B cell (primary cell): Measurements from ENCODE around the gene NUP155. TPM values are rescaled to one million over a fixed set of nuclear protein-coding genes. Genes with fewer than 3 reads are reported as not detected.

Experiments used
- ATAC-seq: fragments of 200-7000 bp; cut with Tn5 transposase; one replicate; pipeline ENCODE4 v1.10.0; 2021; ENCODE audit warnings: low read depth, mild to moderate bottlenecking, moderate number of reproducible peaks, moderate library complexity
- CTCF ChIA-PET: fragments of 350-600 bp; sonication (Branson Sonifier 250); formaldehyde crosslinking; loops from one replicate; lab custom pipeline; 2021; ENCODE audit warnings: antibody characterized with exemption, inconsistent platforms; lab: Charles Lee
- POLR2A ChIA-PET: fragments of 350-600 bp; sonication (Branson Sonifier 250); formaldehyde crosslinking; loops from one replicate; lab custom pipeline; 2021; ENCODE audit warnings: antibody characterized with exemption; lab: Charles Lee
- DNase-seq: peaks from one replicate; pipeline ENCODE4 v3.0.0; 2013
- H2AFZ ChIP-seq: 2 replicates; pipeline ENCODE4 v1.6.1; 2012; ENCODE audit warnings: mild to moderate bottlenecking, low read depth, low read length; ENCODE audit not compliant: insufficient read depth, poor library complexity, severe bottlenecking
- H3K27ac ChIP-seq, 2 donors: 1 replicate in 1 of 2; 2 replicates in 1 of 2; pipeline ENCODE4 v1.5.1; 2012 to 2013; ENCODE audit warnings: low read length in 2 of 2, mild to moderate bottlenecking in 2 of 2, moderate library complexity in 1 of 2
- H3K27me3 ChIP-seq, 4 experiments: fragments of 200-600 bp in 1 of 4; sonication (generic) in 1 of 4; replicated peaks in 1 of 4; 1 replicate in 2 of 4; 2 replicates in 2 of 4; pipeline versions ENCODE4 v1.6.1 to v1.7.0; 2013 to 2016; ENCODE audit warnings: low read length in 3 of 4, mild to moderate bottlenecking in 2 of 4, mixed read lengths in 1 of 4, moderate library complexity in 1 of 4; ENCODE audit not compliant: insufficient read depth in 4 of 4, control insufficient read depth in 3 of 4; ENCODE audit errors: control extremely low read depth in 1 of 4
- H3K36me3 ChIP-seq, 2 experiments: replicated peaks in 1 of 2; 1 replicate in 1 of 2; 2 replicates in 1 of 2; pipeline versions ENCODE4 v1.6.1 to v1.7.1; 2013; ENCODE audit warnings: low read length in 1 of 2; ENCODE audit not compliant: insufficient read depth in 2 of 2, control insufficient read depth in 1 of 2; ENCODE audit errors: control extremely low read depth in 1 of 2, extremely low read depth in 1 of 2
- H3K4me1 ChIP-seq, 2 donors: fragments of 200-600 bp in 1 of 2; sonication (generic) in 1 of 2; 1 replicate in 1 of 2; 2 replicates in 1 of 2; pipeline versions ENCODE4 v1.5.1 to v1.6.1; 2013 to 2017; ENCODE audit warnings: low read length in 2 of 2; ENCODE audit not compliant: control insufficient read depth in 2 of 2, insufficient read depth in 2 of 2
- H3K4me2 ChIP-seq: replicated peaks from 2 replicates; pipeline ENCODE3; 2012; ENCODE audit warnings: mild to moderate bottlenecking, low read depth, low read length; ENCODE audit not compliant: poor library complexity, severe bottlenecking
- H3K4me3 ChIP-seq, 5 experiments: fragments of 200-600 bp in 1 of 5; sonication (generic) in 1 of 5; 1 replicate in 3 of 5; 2 replicates in 2 of 5; pipeline versions ENCODE4 v1.5.1 to v1.7.0; 2011 to 2016; ENCODE audit warnings: low read length in 4 of 5, mild to moderate bottlenecking in 4 of 5, low read depth in 2 of 5, control low read depth in 1 of 5, moderate library complexity in 1 of 5; ENCODE audit not compliant: insufficient read depth in 1 of 5; ENCODE audit errors: control extremely low read depth in 1 of 5, extremely low read depth in 1 of 5
- H3K79me2 ChIP-seq: fragments of 200-600 bp; sonication (generic); one replicate; pipeline ENCODE4 v1.6.0; 2016; ENCODE audit warnings: low read length; ENCODE audit not compliant: control insufficient read depth, insufficient read depth
- H3K9ac ChIP-seq: fragments of 200-600 bp; sonication (generic); 2 replicates; pipeline ENCODE4 v1.6.1; 2017; ENCODE audit warnings: mild to moderate bottlenecking, low read length, moderate library complexity
- H3K9me3 ChIP-seq, 3 donors: one replicate each; pipeline versions ENCODE4 v1.6.1 to v1.7.1; 2013; ENCODE audit warnings: low read length in 2 of 3; ENCODE audit not compliant: control insufficient read depth in 2 of 3, insufficient read depth in 1 of 3; ENCODE audit errors: control extremely low read depth in 1 of 3
- H4K20me1 ChIP-seq: 2 replicates; pipeline ENCODE4 v1.6.0; 2012; ENCODE audit warnings: mild to moderate bottlenecking, low read length; ENCODE audit not compliant: insufficient read depth, control insufficient read depth, poor library complexity, severe bottlenecking
- H3K27ac Mint-ChIP-seq: one replicate; pipeline ENCODE4 v1.8.0; 2021; ENCODE audit warnings: mixed read lengths
- H3K27me3 Mint-ChIP-seq: one replicate; pipeline ENCODE4 v1.8.0; 2021; ENCODE audit warnings: mixed read lengths
- H3K4me1 Mint-ChIP-seq: one replicate; pipeline ENCODE4 v1.8.0; 2021; ENCODE audit warnings: mixed read lengths
- H3K4me3 Mint-ChIP-seq: one replicate; pipeline ENCODE4 v1.8.0; 2021; ENCODE audit warnings: mixed read lengths
- H3K9me3 Mint-ChIP-seq: one replicate; pipeline ENCODE4 v1.8.0; 2022; ENCODE audit warnings: mixed read lengths; ENCODE audit not compliant: insufficient read depth
- CTCF ChIP-seq: fragments of 200-600 bp; IDR thresholded peaks from one replicate; pipeline ENCODE4 v1.8.0; 2022; ENCODE audit warnings: antibody characterized with exemption, mild to moderate bottlenecking
- EZH2 ChIP-seq: IDR thresholded peaks from 2 replicates; pipeline ENCODE4 v1.6.1; 2012; ENCODE audit warnings: borderline replicate concordance, low read depth, mild to moderate bottlenecking, moderate library complexity, low read length; ENCODE audit not compliant: insufficient read depth, poor library complexity, severe bottlenecking
- WGBS: methylation state at CpG from one replicate; pipeline ENCODE4 v1.1.5; 2013; ENCODE audit warnings: missing lambda C conversion rate; ENCODE audit not compliant: insufficient coverage; 5-methylcytosine and 5-hydroxymethylcytosine counted together
- intact Hi-C: fragments of 100-400 bp; cut with micrococcal nuclease; formaldehyde crosslinking; loops from one replicate; pipeline ENCODE4 v1.10.0; 2022
- polyA plus RNA-seq: library from polyadenylated mRNA; depleted of rRNA; stranded (reverse); fragments of >200 nt; gene quantifications from 2 replicates; pipeline ENCODE4 v1.2.3, GENCODE V29; 2012
- total RNA-seq, 2 donors: library from RNA; stranded (reverse); fragments of 120-200 nt in 1 of 2; gene quantifications; 1 replicate in 1 of 2; 2 replicates in 1 of 2; pipeline versions ENCODE4 v1.2.3 to v1.2.4, GENCODE V29; 2013 to 2022

The NUP155 gene
- total and polyA plus RNA-seq, 2 donors (not counting 1 experiment from before 2014, with no cell fraction given) = 6.0 to 33.8 TPM

- POLR2A ChIA-PET = no interaction called here
- H3K27me3 ChIP-seq = no peaks in the 10 kb centered on the region
- Mint-ChIP-seq H3K9me3 (no peaks in the 10 kb centered on the region), H3K4me3 (no peak overlapping the region), H3K4me1 (no peaks in the 10 kb centered on the region), H3K27ac (no peak overlapping the region), H3K27me3 (no peaks in the 10 kb centered on the region)
- no peak overlapping the region for H3K4me3 ChIP-seq
- TF ChIP-seq EZH2 (no peak), CTCF (no peak)
- no peaks in the 10 kb centered on the region for H3K4me1 ChIP-seq
- no peak overlapping the region for H3K27ac ChIP-seq
- no peak overlapping the region for H3K9ac ChIP-seq
- H3K9me3 ChIP-seq = no peaks in the 10 kb centered on the region
- no peak for ATAC-seq
- no peak for DNase-seq
- no peaks in the 10 kb centered on the region for H4K20me1 ChIP-seq
- peaks cover 6 to 12% of the 10 kb centered on the region in 2 experiments for H3K36me3 ChIP-seq
- intact Hi-C loops = no loop called here
- no peak overlapping the region for H2AFZ ChIP-seq
- H3K79me2 ChIP-seq = no peaks in the 10 kb centered on the region
- WGBS = 83% methylated on average over 1 of the region's 3 CpGs
- H3K4me2 ChIP-seq = no peak overlapping the region
- CTCF ChIA-PET = interaction anchor here (0.8 to 2.7 kb wide), 11 partner anchors 8 to 780 kb away, joined by 3 to 17 read pairs (median 5); no protein-coding TSS in a partner anchor
Observed at GRCh38 chr5:37412515-37412914, 41.6 kb upstream of the NUP155 start.

DNA sequence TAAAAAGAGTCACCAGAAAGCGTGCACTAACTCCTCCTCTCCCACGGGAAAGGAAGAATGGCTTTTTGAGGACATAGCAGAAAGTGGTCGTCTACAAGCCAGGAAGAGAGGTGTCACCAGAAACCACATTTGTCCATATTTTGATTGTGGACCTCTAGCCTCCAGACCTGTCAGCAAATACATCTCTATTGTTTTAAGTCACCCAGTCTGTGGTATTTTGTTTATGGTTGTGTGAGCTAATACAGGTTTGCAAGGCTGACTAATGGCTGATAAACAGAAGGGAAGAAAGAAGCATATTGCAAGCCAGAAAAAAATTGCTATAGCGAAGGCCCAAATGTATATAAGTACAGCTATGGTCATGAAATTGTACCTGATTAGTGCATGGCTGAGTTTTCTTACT is 29.6 kb upstream of the NUP155 start:
- no peaks in the 10 kb centered on the region for H3K27me3 ChIP-seq
- DNase-seq (no peak), ATAC-seq (no peak)
- no peaks in the 10 kb centered on the region for H3K4me1 ChIP-seq
- no peaks in the 10 kb centered on the region for H3K79me2 ChIP-seq
- no peak overlapping the region for H3K4me3 Mint-ChIP-seq
- no peak overlapping the region for H3K4me2 ChIP-seq
- no peak for TF ChIP-seq CTCF
- no peak for TF ChIP-seq EZH2
- intact Hi-C loops = no loop called here
- no peaks in the 10 kb centered on the region for H3K9me3 ChIP-seq
- H2AFZ ChIP-seq = no peak overlapping the region
- H3K27me3 Mint-ChIP-seq = no peaks in the 10 kb centered on the region
- POLR2A ChIA-PET = no interaction called here
- no peaks in the 10 kb centered on the region for H3K9me3 Mint-ChIP-seq
- WGBS = 100% methylated on average over 1 of the region's 4 CpGs
- no peak overlapping the region for H3K9ac ChIP-seq
- H3K36me3 ChIP-seq = peaks cover 0 to 13% of the 10 kb centered on the region in 2 experiments
- no peak overlapping the region for H3K27ac Mint-ChIP-seq
- no peak overlapping the region for H3K27ac ChIP-seq
- no peaks in the 10 kb centered on the region for H4K20me1 ChIP-seq
- no peak overlapping the region for H3K4me3 ChIP-seq
- CTCF ChIA-PET = interaction anchor here (0.6 kb wide), 1 partner anchor 67 kb away, joined by 3 read pairs; no protein-coding TSS in a partner anchor
- no peaks in the 10 kb centered on the region for H3K4me1 Mint-ChIP-seq
